Measurements from ENCODE around the gene TPP1. TPM values are rescaled to one million over a fixed set of nuclear protein-coding genes. Genes with fewer than 3 reads are reported as not detected.

TPP1 gene
- total and polyA plus RNA-seq, 2 of the 13 experiments (the other 11 are each of a cell fraction or from before 2014, with no cell fraction given) = 13.9 to 74.6 TPM

GRCh38 chr11:6612213-6613041, 6.8 kb downstream of the TPP1 start, which contains the start of gene TAF10 (continued):
- TF ChIP-seq SIN3A (IDR thresholded peaks at IDR 0.05; ENCODE audit: borderline replicate concordance, low read depth, low read length) = peak; percentile 84
- no peak for TF ChIP-seq PCBP2 (optimal IDR thresholded peaks at IDR 0.05; ENCODE audit: low read depth, low read length, poor library complexity, severe bottlenecking)
- TF ChIP-seq CENPBD1 (CRISPR knock-in tag; IDR thresholded peaks at IDR 0.05; ENCODE audit: borderline replicate concordance, low read depth) = 0 out of 2 replicates have a peak, but pooled peaks have one; percentile 70
- peak; percentile 6 for TF ChIP-seq HNRNPK (IDR thresholded peaks at IDR 0.05; ENCODE audit: low read depth, low read length, poor library complexity, severe bottlenecking)
- TF ChIP-seq PRDM4 (CRISPR knock-in tag; IDR thresholded peaks at IDR 0.05; ENCODE audit: borderline replicate concordance) = no peak
- TF ChIP-seq BCLAF1 (IDR thresholded peaks at IDR 0.05) = no peak
- TF ChIP-seq ZNF274 (CRISPR knock-in tag; IDR thresholded peaks at IDR 0.05) = peak; percentile 81
- 0 out of 2 replicates have a peak, but pooled peaks have one; percentile 37 for TF ChIP-seq ZNF576 (CRISPR knock-in tag; IDR thresholded peaks at IDR 0.05)
- no peak for TF ChIP-seq RARG (CRISPR knock-in tag; IDR thresholded peaks at IDR 0.05; ENCODE audit: low read depth)
- peak; percentile 71; the same call in 1 of the 2 replicates for TF ChIP-seq NR0B2 (CRISPR knock-in tag; IDR thresholded peaks at IDR 0.05)
- peak; percentile 66 for TF ChIP-seq POGZ (CRISPR knock-in tag; IDR thresholded peaks at IDR 0.05)
- TF ChIP-seq ZNF629 (CRISPR knock-in tag; conservative IDR thresholded peaks at IDR 0.05) = no peak
- peak; percentile 68 for TF ChIP-seq UBTF (CRISPR knock-in tag; IDR thresholded peaks at IDR 0.05)
- peak; percentile 44; the same call in 1 of the 2 replicates for TF ChIP-seq SOX5 (CRISPR knock-in tag; IDR thresholded peaks at IDR 0.05; ENCODE audit: borderline replicate concordance)
- TF ChIP-seq ZNF784 (CRISPR knock-in tag; IDR thresholded peaks at IDR 0.05; ENCODE audit: borderline replicate concordance) = no peak
- no peak; the same call in 1 of the 2 replicates for TF ChIP-seq NFATC3 (CRISPR knock-in tag; IDR thresholded peaks at IDR 0.05)
- no peak for TF ChIP-seq ADNP (CRISPR knock-in tag; IDR thresholded peaks at IDR 0.05)
- TF ChIP-seq ZNF607 (CRISPR knock-in tag; IDR thresholded peaks at IDR 0.05; ENCODE audit: borderline replicate concordance) = peak; percentile 60

Measured in HepG2 (cell line).